Type B pancreatic cell (in vitro differentiated cells): ENCODE measurements around the gene TENT4A. TPM values are rescaled to one million over a fixed set of nuclear protein-coding genes. Genes with fewer than 3 reads are reported as not detected.

Source experiments
- DNase-seq: peaks from one replicate; pipeline ENCODE4 v3.0.0; 2021; ENCODE audit warnings: mixed read lengths; ENCODE audit not compliant: unreplicated experiment; ENCODE audit errors: extremely low spot score
- H3K27ac Mint-ChIP-seq: 2 replicates; pipeline ENCODE4 v1.8.0; 2021; ENCODE audit warnings: mild to moderate bottlenecking, mixed read lengths
- H3K27me3 Mint-ChIP-seq: 2 replicates; pipeline ENCODE4 v1.8.0; 2021; ENCODE audit warnings: mixed read lengths
- H3K36me3 Mint-ChIP-seq: 2 replicates; pipeline ENCODE4 v1.8.0; 2021; ENCODE audit warnings: mixed read lengths
- H3K4me1 Mint-ChIP-seq: one replicate; pipeline ENCODE4 v1.8.0; 2021; ENCODE audit warnings: mixed read lengths; ENCODE audit not compliant: unreplicated experiment
- H3K4me3 Mint-ChIP-seq: 2 replicates; pipeline ENCODE4 v1.8.0; 2021; ENCODE audit warnings: mild to moderate bottlenecking, mixed read lengths
- H3K9me3 Mint-ChIP-seq: 2 replicates; pipeline ENCODE4 v1.8.0; 2021; ENCODE audit warnings: mixed read lengths
- total RNA-seq: library from RNA; stranded (reverse); gene quantifications from 2 replicates; pipeline ENCODE4 v1.2.1, GENCODE V29; 2021; ENCODE audit warnings: low replicate concordance
- TF ChIP-seq, protein P1 (sequence below): fragments of 200-600 bp; sonication (generic); conservative IDR thresholded peaks from 2 replicates; pipeline ENCODE4 v1.5.0; 2021; ENCODE audit warnings: antibody characterized with exemption, mild to moderate bottlenecking

Gene TENT4A
- total RNA-seq, 1 donor from 2014 or later: 34.1 TPM

DNA sequence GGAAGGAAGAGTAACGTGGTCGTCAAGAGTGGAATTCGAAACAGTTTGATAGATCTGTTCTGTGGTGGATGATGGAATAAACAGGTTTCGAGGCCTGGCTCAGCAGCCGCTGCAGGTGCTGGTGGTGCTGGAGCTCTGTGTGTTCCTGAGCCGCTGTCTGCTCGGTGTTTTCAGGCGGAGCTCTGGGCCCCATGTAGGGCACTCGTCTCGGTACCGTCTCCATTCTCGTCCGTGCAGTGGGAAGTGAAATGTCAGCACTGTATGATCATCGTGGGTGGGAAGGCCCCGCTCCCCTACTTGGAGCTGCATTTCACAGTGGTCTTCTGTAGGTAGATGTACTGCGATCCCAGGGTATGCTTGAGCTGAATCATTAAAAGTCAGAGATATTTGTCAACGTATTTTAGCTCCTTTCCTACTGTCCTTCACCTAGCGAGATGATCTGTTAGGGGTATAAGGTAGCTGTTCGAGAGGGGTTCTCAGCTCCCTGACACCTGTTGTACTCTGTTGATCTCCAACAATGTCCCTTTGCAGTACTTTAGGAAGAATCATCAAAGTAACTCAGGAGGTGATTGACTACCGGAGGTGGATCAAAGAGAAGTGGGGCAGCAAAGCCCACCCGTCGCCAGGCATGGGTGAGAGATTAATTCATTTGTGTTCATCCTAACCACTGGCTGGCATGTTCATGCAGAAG, 35.9 kb downstream of the TENT4A start:
- no peak overlapping the region for H3K27ac Mint-ChIP-seq
- TF ChIP-seq, protein P1, sequence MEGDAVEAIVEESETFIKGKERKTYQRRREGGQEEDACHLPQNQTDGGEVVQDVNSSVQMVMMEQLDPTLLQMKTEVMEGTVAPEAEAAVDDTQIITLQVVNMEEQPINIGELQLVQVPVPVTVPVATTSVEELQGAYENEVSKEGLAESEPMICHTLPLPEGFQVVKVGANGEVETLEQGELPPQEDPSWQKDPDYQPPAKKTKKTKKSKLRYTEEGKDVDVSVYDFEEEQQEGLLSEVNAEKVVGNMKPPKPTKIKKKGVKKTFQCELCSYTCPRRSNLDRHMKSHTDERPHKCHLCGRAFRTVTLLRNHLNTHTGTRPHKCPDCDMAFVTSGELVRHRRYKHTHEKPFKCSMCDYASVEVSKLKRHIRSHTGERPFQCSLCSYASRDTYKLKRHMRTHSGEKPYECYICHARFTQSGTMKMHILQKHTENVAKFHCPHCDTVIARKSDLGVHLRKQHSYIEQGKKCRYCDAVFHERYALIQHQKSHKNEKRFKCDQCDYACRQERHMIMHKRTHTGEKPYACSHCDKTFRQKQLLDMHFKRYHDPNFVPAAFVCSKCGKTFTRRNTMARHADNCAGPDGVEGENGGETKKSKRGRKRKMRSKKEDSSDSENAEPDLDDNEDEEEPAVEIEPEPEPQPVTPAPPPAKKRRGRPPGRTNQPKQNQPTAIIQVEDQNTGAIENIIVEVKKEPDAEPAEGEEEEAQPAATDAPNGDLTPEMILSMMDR: no peak
- no peaks in the 10 kb centered on the region for H3K9me3 Mint-ChIP-seq
- no peaks in the 10 kb centered on the region for H3K4me1 Mint-ChIP-seq
- H3K27me3 Mint-ChIP-seq: no peaks in the 10 kb centered on the region
- DNase-seq: no peak
- peaks cover 32% of the 10 kb centered on the region for H3K36me3 Mint-ChIP-seq
- no peak overlapping the region for H3K4me3 Mint-ChIP-seq

DNA sequence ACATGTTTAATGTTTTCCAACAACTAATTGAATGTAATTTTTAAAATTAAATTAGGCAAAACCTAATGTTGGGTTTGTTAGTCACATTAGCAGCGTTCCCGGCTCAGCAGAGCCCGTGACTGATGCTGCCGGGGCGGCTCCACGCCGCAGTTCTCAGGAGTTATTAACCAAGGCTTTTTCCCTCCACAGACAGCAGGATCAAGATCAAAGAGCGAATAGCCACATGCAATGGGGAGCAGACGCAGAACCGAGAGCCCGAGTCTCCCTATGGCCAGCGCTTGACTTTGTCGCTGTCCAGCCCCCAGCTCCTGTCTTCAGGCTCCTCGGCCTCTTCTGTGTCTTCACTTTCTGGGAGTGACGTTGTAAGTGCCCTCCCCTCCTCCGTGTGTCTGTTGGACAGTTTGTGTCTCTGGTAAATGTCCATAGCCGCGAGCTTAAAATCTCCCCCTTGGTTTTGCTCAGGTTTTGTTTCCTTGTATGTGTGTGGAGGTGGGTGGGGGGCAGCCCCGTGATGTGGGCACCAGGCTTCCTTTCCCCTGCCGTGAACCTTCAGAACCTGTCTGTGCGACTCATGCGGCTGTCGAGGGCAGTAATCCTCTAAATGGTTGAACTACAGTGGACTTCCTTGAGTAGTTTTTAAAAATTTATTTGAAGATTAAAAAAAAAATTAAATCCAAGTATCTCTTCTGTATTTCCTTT, 37.1 kb downstream of the TENT4A start:
- no peak for DNase-seq
- no peaks in the 10 kb centered on the region for H3K4me1 Mint-ChIP-seq
- TF ChIP-seq, protein P1: no peak
- H3K27ac Mint-ChIP-seq: no peak overlapping the region
- no peaks in the 10 kb centered on the region for H3K9me3 Mint-ChIP-seq
- H3K4me3 Mint-ChIP-seq: no peak overlapping the region
- peaks cover 35% of the 10 kb centered on the region for H3K36me3 Mint-ChIP-seq
- no peaks in the 10 kb centered on the region for H3K27me3 Mint-ChIP-seq

DNA sequence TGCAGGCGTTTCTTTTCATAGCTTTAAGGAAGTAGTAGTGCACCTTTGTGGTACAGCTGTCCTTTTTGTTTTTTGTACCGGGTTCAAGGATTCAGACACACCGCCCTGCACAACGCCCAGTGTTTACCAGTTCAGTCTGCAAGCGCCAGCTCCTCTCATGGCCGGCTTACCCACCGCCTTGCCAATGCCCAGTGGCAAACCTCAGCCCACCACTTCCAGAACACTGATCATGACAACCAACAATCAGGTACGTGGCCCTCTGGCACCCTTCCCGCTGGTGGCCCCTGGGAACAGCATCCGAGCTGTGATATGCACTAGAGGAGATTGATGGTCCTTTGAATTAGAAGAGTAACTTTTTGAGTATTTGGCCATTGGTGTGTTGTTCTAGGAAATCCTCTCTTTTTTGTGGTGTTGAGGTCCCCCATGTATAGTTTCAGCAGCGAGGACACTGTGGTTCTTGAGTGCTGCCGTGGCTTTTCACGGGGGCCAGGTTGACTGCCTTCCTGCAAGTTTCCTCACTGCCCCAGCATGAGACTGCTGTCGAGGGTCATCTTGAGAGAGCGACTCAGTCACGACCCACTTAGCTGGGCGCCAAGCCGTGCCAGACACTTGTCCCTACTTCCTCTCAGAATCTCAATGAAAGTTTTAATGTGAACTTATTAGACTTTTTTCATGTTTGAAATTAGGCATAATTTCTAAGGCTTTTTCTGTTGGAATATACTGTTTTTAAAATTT, 37.9 kb downstream of the TENT4A start:
- H3K27me3 Mint-ChIP-seq: no peaks in the 10 kb centered on the region
- TF ChIP-seq, protein P1: no peak
- no peak overlapping the region for H3K27ac Mint-ChIP-seq
- H3K4me3 Mint-ChIP-seq: no peak overlapping the region
- H3K4me1 Mint-ChIP-seq: no peaks in the 10 kb centered on the region
- DNase-seq: no peak
- no peaks in the 10 kb centered on the region for H3K9me3 Mint-ChIP-seq
- peaks cover 40% of the 10 kb centered on the region for H3K36me3 Mint-ChIP-seq

DNA sequence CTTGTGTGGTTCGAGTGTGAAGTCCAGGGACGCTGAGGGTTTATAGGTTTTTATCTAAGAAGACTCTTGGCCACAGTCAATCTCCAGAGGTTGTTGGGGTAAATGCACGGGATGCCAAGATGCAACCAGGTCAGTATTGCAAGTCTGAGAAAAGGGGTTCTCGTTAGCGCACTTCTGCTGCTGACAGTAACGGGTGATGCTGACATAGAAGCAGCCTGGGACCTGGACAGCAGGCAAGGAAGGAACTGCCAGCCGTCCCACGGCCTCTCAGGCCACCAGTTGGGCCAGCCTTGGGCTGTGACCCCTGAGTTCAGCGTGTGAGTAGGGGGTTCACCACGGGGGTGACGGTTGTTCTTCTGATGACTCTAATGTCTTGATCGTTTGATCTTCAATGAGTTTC, 39.0 kb downstream of the TENT4A start:
- Mint-ChIP-seq H3K27me3 (no peaks in the 10 kb centered on the region), H3K4me3 (no peak overlapping the region), H3K36me3 (peaks cover 44% of the 10 kb centered on the region), H3K27ac (no peak overlapping the region), H3K4me1 (no peaks in the 10 kb centered on the region), H3K9me3 (no peaks in the 10 kb centered on the region)
- DNase-seq: no peak
- TF ChIP-seq, protein P1: no peak

DNA sequence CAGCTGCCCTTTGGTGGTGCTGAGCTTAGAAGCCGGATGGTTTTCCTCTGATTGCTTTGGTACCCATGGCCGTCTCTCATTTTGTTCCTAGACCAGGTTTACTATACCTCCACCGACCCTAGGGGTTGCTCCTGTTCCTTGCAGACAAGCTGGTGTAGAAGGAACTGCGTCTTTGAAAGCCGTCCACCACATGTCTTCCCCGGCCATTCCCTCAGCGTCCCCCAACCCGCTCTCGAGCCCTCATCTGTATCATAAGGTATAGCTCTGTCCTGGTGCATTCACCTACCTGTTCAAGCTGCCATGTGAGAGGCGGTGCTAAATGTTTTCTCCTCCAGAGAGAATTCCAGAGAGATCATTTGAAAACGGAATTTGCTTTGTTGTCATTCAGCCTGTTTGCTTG, 39.5 kb downstream of the TENT4A start:
- H3K9me3 Mint-ChIP-seq: no peaks in the 10 kb centered on the region
- no peaks in the 10 kb centered on the region for H3K4me1 Mint-ChIP-seq
- peaks cover 44% of the 10 kb centered on the region for H3K36me3 Mint-ChIP-seq
- no peaks in the 10 kb centered on the region for H3K27me3 Mint-ChIP-seq
- no peak overlapping the region for H3K4me3 Mint-ChIP-seq
- DNase-seq: no peak
- no peak overlapping the region for H3K27ac Mint-ChIP-seq
- TF ChIP-seq, protein P1: no peak
